HEK293 (cell line): ENCODE results near the gene TRAF3IP3.

ENCODE experiments used
- CTCF ChIA-PET: fragments of 350-600 bp; formaldehyde crosslinking; extraction: SDS; loops from one replicate; lab custom pipeline; 2021; ENCODE audit warnings: antibody characterized with exemption; lab: Yijun Ruan, JAX
- POLR2A ChIA-PET: fragments of 300-600 bp; formaldehyde crosslinking; extraction: SDS; loops from one replicate; lab custom pipeline; 2020; ENCODE audit warnings: antibody characterized with exemption, inconsistent platforms; lab: Yijun Ruan, JAX
- H3K27ac ChIP-seq: fragments of 200-500 bp; sonication (Bioruptor generic); 2 replicates; pipeline ENCODE4 v1.5.1; 2014; ENCODE audit warnings: low read depth, low read length, control low read depth, inconsistent platforms; ENCODE audit errors: extremely low read depth
- H3K36me3 ChIP-seq, 2 experiments: fragments of 200-500 bp in 1 of 2; sonication (Bioruptor generic) in 1 of 2; 1 replicate in 1 of 2; 2 replicates in 1 of 2; pipeline ENCODE4 v1.5.1; 2014 to 2017; ENCODE audit warnings: inconsistent platforms in 2 of 2, low read length in 2 of 2; ENCODE audit not compliant: control insufficient read depth in 2 of 2, insufficient read depth in 1 of 2
- H3K4me1 ChIP-seq: fragments of 200-500 bp; sonication (Bioruptor generic); 2 replicates; pipeline ENCODE4 v1.5.1; 2014; ENCODE audit warnings: mild to moderate bottlenecking, low read length, inconsistent platforms; ENCODE audit not compliant: control insufficient read depth, insufficient read depth
- H3K4me3 ChIP-seq: 2 replicates; pipeline ENCODE4 v1.5.1; 2011; ENCODE audit warnings: low read depth, mild to moderate bottlenecking, control low read depth, low read length, moderate library complexity
- H3K9me3 ChIP-seq: fragments of 200-500 bp; sonication (Bioruptor generic); 2 replicates; pipeline ENCODE4 v1.5.1; 2014; ENCODE audit warnings: low read depth, low read length, inconsistent platforms; ENCODE audit not compliant: control insufficient read depth, insufficient read depth
- GFI1B ChIP-seq: fragments of 450-650 bp; formaldehyde crosslinking; IDR thresholded peaks from 2 replicates; pipeline ENCODE4 v1.5.1; 2016; ENCODE audit warnings: missing biosample characterization, missing genetic modification characterization
- KLF9 ChIP-seq: fragments of 450-650 bp; formaldehyde crosslinking; IDR thresholded peaks from 2 replicates; pipeline ENCODE4 v1.5.1; 2016; ENCODE audit warnings: missing biosample characterization, missing genetic modification characterization, low read depth
- MEIS1 ChIP-seq: sonication (generic); formaldehyde crosslinking; IDR thresholded peaks from 2 replicates; pipeline ENCODE4 v1.8.1; 2022; ENCODE audit warnings: missing genetic modification reagents, mild to moderate bottlenecking, borderline replicate concordance
- YY1 ChIP-seq: fragments of 450-650 bp; formaldehyde crosslinking; IDR thresholded peaks from 2 replicates; pipeline ENCODE4 v1.5.1; 2018; ENCODE audit warnings: missing biosample characterization, missing genetic modification characterization
- ZBTB48 ChIP-seq: fragments of 450-650 bp; formaldehyde crosslinking; IDR thresholded peaks from 2 replicates; pipeline ENCODE4 v1.5.1; 2016; ENCODE audit warnings: missing biosample characterization, missing genetic modification characterization
- ZNF155 ChIP-seq: fragments of 450-650 bp; formaldehyde crosslinking; IDR thresholded peaks from 2 replicates; pipeline ENCODE4 v1.5.1; 2016; ENCODE audit warnings: missing biosample characterization, missing genetic modification characterization
- ZNF19 ChIP-seq: fragments of 450-650 bp; formaldehyde crosslinking; IDR thresholded peaks from 2 replicates; pipeline ENCODE4; 2016; ENCODE audit warnings: missing biosample characterization, missing genetic modification characterization, low read depth
- ZNF2 ChIP-seq: fragments of 450-650 bp; formaldehyde crosslinking; IDR thresholded peaks from 2 replicates; pipeline ENCODE4 v1.5.1; 2016; ENCODE audit warnings: missing biosample characterization, missing genetic modification characterization
- ZNF23 ChIP-seq: fragments of 450-650 bp; formaldehyde crosslinking; IDR thresholded peaks from 2 replicates; pipeline ENCODE4 v1.5.1; 2016; ENCODE audit warnings: missing biosample characterization, missing genetic modification characterization, borderline replicate concordance
- ZNF335 ChIP-seq: fragments of 450-650 bp; formaldehyde crosslinking; conservative IDR thresholded peaks from 2 replicates; pipeline ENCODE4 v1.5.1; 2016; ENCODE audit warnings: missing biosample characterization, missing genetic modification characterization
- ZNF404 ChIP-seq: fragments of 450-650 bp; formaldehyde crosslinking; IDR thresholded peaks from 2 replicates; pipeline ENCODE4 v1.5.1; 2017; ENCODE audit warnings: missing biosample characterization, missing genetic modification characterization
- ZNF501 ChIP-seq: fragments of 450-650 bp; formaldehyde crosslinking; IDR thresholded peaks from 2 replicates; pipeline ENCODE4 v1.5.1; 2016; ENCODE audit warnings: missing biosample characterization, missing genetic modification characterization
- ZNF530 ChIP-seq: fragments of 450-650 bp; formaldehyde crosslinking; IDR thresholded peaks from 2 replicates; pipeline ENCODE4 v1.5.1; 2016; ENCODE audit warnings: low read depth, missing biosample characterization, missing genetic modification characterization
- ZNF555 ChIP-seq: fragments of 450-650 bp; formaldehyde crosslinking; conservative IDR thresholded peaks from 2 replicates; pipeline ENCODE4 v1.5.1; 2017; ENCODE audit warnings: missing biosample characterization, mild to moderate bottlenecking, missing genetic modification characterization, inconsistent platforms
- ZNF596 ChIP-seq: fragments of 450-650 bp; IDR thresholded peaks from 2 replicates; pipeline ENCODE4 v1.5.0; 2018; ENCODE audit warnings: missing biosample characterization, mild to moderate bottlenecking, missing genetic modification characterization, moderate library complexity
- ZNF747 ChIP-seq: fragments of 450-650 bp; formaldehyde crosslinking; IDR thresholded peaks from 2 replicates; pipeline ENCODE4 v1.5.1; 2016; ENCODE audit warnings: missing biosample characterization, missing genetic modification characterization
- ZNF837 ChIP-seq: fragments of 450-650 bp; formaldehyde crosslinking; IDR thresholded peaks from 2 replicates; pipeline ENCODE4 v1.5.1; 2016; ENCODE audit warnings: missing biosample characterization, missing genetic modification characterization
- TF ChIP-seq, protein P1 (sequence below): fragments of 450-650 bp; formaldehyde crosslinking; IDR thresholded peaks from 2 replicates; pipeline ENCODE4 v1.5.1; 2016; ENCODE audit warnings: missing biosample characterization, missing genetic modification characterization
- TF ChIP-seq, protein P2 (sequence below): fragments of 450-650 bp; formaldehyde crosslinking; IDR thresholded peaks from 2 replicates; pipeline ENCODE4 v1.5.1; 2016; ENCODE audit warnings: missing biosample characterization, missing genetic modification characterization, borderline replicate concordance
- TF ChIP-seq, protein P3 (sequence below): fragments of 450-650 bp; formaldehyde crosslinking; IDR thresholded peaks from 2 replicates; pipeline ENCODE4 v1.5.1; 2016; ENCODE audit warnings: missing biosample characterization, missing genetic modification characterization
- TF ChIP-seq, protein P4 (sequence below): fragments of 450-650 bp; IDR thresholded peaks from 2 replicates; pipeline ENCODE4 v1.5.1; 2018; ENCODE audit warnings: missing biosample characterization, missing genetic modification characterization
- TF ChIP-seq, protein P5 (sequence below): fragments of 450-650 bp; formaldehyde crosslinking; IDR thresholded peaks from 2 replicates; pipeline ENCODE4 v1.5.0; 2017; ENCODE audit warnings: missing biosample characterization, missing genetic modification characterization, borderline replicate concordance

Gene TRAF3IP3

DNA sequence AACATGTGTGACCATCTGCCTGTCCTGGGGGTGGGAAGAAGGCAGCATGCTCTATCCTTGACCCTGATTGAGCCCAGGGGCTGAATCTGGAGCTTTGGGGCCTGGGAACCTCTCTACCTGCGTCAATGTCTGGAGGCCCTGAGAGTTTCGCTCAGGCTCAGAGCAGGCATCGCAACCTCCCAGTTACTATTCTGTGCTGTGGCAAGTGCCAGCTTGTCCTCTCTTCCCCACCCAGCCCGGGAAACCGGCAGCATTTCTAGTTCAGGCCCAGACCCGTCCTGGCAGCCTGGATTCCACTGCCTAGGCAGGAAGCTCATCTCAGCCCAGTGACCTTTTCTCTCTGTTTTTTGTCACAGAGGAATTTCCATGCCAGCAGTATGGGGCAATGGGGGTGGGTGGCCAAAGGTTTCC, 60.1 kb downstream of the TRAF3IP3 start:
- ChIA-PET CTCF (interaction anchor here (0.5 to 4.8 kb wide), 7 partner anchors 7 to 274 kb away, joined by 3 to 48 read pairs (median 3); partner anchors contain the start of gene UTP25), POLR2A (interaction anchor here (0.6 to 3.0 kb wide), 4 partner anchors 10 to 32 kb away, joined by 3 to 9 read pairs (median 4); partner anchors contain the start of genes C1orf74, IRF6 and UTP25)
- Histone ChIP-seq H3K27ac (no peak overlapping the region), H3K4me3 (no peak overlapping the region), H3K36me3 (no peaks in the 10 kb centered on the region), H3K9me3 (no peaks in the 10 kb centered on the region)
- TF ChIP-seq ZBTB48 (tag by site-specific recombination) (no peak), ZNF404 (tag by site-specific recombination) (no peak), ZNF530 (no peak), MEIS1 (CRISPR knock-in tag) (no peak), ZNF23 (no peak), ZNF837 (tag by site-specific recombination) (no peak), GFI1B (tag by site-specific recombination) (no peak), ZNF155 (tag by site-specific recombination) (no peak), ZNF2 (no peak), ZNF501 (tag by site-specific recombination) (no peak), KLF9 (tag by site-specific recombination) (no peak), ZNF555 (tag by site-specific recombination) (no peak)
- TF ChIP-seq, protein P1, sequence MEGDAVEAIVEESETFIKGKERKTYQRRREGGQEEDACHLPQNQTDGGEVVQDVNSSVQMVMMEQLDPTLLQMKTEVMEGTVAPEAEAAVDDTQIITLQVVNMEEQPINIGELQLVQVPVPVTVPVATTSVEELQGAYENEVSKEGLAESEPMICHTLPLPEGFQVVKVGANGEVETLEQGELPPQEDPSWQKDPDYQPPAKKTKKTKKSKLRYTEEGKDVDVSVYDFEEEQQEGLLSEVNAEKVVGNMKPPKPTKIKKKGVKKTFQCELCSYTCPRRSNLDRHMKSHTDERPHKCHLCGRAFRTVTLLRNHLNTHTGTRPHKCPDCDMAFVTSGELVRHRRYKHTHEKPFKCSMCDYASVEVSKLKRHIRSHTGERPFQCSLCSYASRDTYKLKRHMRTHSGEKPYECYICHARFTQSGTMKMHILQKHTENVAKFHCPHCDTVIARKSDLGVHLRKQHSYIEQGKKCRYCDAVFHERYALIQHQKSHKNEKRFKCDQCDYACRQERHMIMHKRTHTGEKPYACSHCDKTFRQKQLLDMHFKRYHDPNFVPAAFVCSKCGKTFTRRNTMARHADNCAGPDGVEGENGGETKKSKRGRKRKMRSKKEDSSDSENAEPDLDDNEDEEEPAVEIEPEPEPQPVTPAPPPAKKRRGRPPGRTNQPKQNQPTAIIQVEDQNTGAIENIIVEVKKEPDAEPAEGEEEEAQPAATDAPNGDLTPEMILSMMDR (tag by site-specific recombination): no peak
- TF ChIP-seq, protein P2, sequence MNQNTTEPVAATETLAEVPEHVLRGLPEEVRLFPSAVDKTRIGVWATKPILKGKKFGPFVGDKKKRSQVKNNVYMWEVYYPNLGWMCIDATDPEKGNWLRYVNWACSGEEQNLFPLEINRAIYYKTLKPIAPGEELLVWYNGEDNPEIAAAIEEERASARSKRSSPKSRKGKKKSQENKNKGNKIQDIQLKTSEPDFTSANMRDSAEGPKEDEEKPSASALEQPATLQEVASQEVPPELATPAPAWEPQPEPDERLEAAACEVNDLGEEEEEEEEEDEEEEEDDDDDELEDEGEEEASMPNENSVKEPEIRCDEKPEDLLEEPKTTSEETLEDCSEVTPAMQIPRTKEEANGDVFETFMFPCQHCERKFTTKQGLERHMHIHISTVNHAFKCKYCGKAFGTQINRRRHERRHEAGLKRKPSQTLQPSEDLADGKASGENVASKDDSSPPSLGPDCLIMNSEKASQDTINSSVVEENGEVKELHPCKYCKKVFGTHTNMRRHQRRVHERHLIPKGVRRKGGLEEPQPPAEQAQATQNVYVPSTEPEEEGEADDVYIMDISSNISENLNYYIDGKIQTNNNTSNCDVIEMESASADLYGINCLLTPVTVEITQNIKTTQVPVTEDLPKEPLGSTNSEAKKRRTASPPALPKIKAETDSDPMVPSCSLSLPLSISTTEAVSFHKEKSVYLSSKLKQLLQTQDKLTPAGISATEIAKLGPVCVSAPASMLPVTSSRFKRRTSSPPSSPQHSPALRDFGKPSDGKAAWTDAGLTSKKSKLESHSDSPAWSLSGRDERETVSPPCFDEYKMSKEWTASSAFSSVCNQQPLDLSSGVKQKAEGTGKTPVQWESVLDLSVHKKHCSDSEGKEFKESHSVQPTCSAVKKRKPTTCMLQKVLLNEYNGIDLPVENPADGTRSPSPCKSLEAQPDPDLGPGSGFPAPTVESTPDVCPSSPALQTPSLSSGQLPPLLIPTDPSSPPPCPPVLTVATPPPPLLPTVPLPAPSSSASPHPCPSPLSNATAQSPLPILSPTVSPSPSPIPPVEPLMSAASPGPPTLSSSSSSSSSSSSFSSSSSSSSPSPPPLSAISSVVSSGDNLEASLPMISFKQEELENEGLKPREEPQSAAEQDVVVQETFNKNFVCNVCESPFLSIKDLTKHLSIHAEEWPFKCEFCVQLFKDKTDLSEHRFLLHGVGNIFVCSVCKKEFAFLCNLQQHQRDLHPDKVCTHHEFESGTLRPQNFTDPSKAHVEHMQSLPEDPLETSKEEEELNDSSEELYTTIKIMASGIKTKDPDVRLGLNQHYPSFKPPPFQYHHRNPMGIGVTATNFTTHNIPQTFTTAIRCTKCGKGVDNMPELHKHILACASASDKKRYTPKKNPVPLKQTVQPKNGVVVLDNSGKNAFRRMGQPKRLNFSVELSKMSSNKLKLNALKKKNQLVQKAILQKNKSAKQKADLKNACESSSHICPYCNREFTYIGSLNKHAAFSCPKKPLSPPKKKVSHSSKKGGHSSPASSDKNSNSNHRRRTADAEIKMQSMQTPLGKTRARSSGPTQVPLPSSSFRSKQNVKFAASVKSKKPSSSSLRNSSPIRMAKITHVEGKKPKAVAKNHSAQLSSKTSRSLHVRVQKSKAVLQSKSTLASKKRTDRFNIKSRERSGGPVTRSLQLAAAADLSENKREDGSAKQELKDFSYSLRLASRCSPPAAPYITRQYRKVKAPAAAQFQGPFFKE (tag by site-specific recombination): no peak
- TF ChIP-seq, protein P3, sequence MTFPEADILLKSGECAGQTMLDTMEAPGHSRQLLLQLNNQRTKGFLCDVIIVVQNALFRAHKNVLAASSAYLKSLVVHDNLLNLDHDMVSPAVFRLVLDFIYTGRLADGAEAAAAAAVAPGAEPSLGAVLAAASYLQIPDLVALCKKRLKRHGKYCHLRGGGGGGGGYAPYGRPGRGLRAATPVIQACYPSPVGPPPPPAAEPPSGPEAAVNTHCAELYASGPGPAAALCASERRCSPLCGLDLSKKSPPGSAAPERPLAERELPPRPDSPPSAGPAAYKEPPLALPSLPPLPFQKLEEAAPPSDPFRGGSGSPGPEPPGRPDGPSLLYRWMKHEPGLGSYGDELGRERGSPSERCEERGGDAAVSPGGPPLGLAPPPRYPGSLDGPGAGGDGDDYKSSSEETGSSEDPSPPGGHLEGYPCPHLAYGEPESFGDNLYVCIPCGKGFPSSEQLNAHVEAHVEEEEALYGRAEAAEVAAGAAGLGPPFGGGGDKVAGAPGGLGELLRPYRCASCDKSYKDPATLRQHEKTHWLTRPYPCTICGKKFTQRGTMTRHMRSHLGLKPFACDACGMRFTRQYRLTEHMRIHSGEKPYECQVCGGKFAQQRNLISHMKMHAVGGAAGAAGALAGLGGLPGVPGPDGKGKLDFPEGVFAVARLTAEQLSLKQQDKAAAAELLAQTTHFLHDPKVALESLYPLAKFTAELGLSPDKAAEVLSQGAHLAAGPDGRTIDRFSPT: no peak
- TF ChIP-seq, all 188 proteins: peak for 0
- H3K4me1 ChIP-seq: no peaks in the 10 kb centered on the region

DNA sequence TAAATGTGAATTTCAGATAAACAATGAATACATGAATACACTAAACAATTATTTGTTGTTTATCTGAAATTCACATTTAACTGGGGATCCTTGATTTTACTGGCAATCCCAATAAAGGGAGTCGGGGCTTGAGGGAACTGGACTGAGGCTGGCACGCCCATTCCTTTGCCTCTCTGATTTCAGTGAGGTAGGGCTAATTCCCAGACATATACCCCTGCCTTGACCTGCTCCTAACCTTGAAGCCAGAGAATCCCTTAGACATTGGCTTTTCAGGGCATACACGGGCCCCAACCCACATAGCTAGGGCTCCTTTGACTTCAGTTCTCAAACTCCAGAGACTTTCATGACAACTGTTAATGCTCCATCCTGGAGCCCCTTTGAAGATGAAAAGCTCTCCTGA, 61.1 kb downstream of the TRAF3IP3 start:
- Histone ChIP-seq H3K27ac (no peak overlapping the region), H3K9me3 (no peaks in the 10 kb centered on the region), H3K4me1 (no peaks in the 10 kb centered on the region), H3K36me3 (no peaks in the 10 kb centered on the region), H3K4me3 (no peak overlapping the region)
- ChIA-PET CTCF (interaction anchor here (0.7 kb wide), 1 partner anchor 600 kb away, joined by 4 read pairs; no protein-coding TSS in a partner anchor), POLR2A (interaction anchor here (1.0 to 3.0 kb wide), 2 partner anchors 10 to 11 kb away, joined by 3 to 9 read pairs; partner anchors contain the start of gene IRF6)
- TF ChIP-seq ZNF335 (tag by site-specific recombination): no peak
- TF ChIP-seq, protein P4, sequence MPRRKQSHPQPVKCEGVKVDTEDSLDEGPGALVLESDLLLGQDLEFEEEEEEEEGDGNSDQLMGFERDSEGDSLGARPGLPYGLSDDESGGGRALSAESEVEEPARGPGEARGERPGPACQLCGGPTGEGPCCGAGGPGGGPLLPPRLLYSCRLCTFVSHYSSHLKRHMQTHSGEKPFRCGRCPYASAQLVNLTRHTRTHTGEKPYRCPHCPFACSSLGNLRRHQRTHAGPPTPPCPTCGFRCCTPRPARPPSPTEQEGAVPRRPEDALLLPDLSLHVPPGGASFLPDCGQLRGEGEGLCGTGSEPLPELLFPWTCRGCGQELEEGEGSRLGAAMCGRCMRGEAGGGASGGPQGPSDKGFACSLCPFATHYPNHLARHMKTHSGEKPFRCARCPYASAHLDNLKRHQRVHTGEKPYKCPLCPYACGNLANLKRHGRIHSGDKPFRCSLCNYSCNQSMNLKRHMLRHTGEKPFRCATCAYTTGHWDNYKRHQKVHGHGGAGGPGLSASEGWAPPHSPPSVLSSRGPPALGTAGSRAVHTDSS: no peak
- TF ChIP-seq ZNF596 (tag by site-specific recombination): no peak
- no peak for TF ChIP-seq ZNF747 (tag by site-specific recombination)
- TF ChIP-seq, protein P5, sequence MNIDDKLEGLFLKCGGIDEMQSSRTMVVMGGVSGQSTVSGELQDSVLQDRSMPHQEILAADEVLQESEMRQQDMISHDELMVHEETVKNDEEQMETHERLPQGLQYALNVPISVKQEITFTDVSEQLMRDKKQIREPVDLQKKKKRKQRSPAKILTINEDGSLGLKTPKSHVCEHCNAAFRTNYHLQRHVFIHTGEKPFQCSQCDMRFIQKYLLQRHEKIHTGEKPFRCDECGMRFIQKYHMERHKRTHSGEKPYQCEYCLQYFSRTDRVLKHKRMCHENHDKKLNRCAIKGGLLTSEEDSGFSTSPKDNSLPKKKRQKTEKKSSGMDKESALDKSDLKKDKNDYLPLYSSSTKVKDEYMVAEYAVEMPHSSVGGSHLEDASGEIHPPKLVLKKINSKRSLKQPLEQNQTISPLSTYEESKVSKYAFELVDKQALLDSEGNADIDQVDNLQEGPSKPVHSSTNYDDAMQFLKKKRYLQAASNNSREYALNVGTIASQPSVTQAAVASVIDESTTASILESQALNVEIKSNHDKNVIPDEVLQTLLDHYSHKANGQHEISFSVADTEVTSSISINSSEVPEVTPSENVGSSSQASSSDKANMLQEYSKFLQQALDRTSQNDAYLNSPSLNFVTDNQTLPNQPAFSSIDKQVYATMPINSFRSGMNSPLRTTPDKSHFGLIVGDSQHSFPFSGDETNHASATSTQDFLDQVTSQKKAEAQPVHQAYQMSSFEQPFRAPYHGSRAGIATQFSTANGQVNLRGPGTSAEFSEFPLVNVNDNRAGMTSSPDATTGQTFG: no peak
- TF ChIP-seq YY1: no peak
- no peak for TF ChIP-seq ZNF19 (tag by site-specific recombination)
